OCI-LY7 (cell line): Measurements from ENCODE around the gene NUB1. TPM values are rescaled to one million over a fixed set of nuclear protein-coding genes. Genes with fewer than 3 reads are reported as not detected.
A peak's percentile ranks its signal among the peaks of the same experiment; 100 is the strongest.

ENCODE experiments used
- BruUV-seq: library from RNA; stranded (reverse); fragments of 400-500 nt; replicated peaks from 2 replicates; lab custom pipeline; 2021; lab: Mats Ljungman, UMichigan
- CTCF ChIA-PET: fragments of 300-600 bp; sonication (Branson Sonifier 250); formaldehyde crosslinking; loops from one replicate; lab custom pipeline; 2022; ENCODE audit warnings: antibody characterized with exemption; ENCODE audit not compliant: unreplicated experiment; lab: Charles Lee
- POLR2A ChIA-PET: fragments of 300-600 bp; sonication (Branson Sonifier 250); formaldehyde crosslinking; loops from one replicate; lab custom pipeline; 2022; ENCODE audit warnings: antibody characterized with exemption; lab: Charles Lee
- DNase-seq: peaks from one replicate; pipeline ENCODE4 v3.0.0-alpha.2; 2015; ENCODE audit warnings: low spot score
- H2AFZ ChIP-seq: fragments of 200-600 bp; sonication (generic), shearing (Covaris generic); 2 replicates; pipeline ENCODE4 v1.6.1; 2014; ENCODE audit warnings: mild to moderate bottlenecking, antibody characterized with exemption, low read length, moderate library complexity
- H3K27ac ChIP-seq: fragments of 200-600 bp; sonication (generic); 2 replicates; pipeline ENCODE4 v1.5.1; 2014; ENCODE audit warnings: mixed run types, low read depth, mild to moderate bottlenecking, moderate library complexity, low read length, inconsistent platforms; ENCODE audit not compliant: poor library complexity, severe bottlenecking
- H3K36me3 ChIP-seq: fragments of 200-600 bp; sonication (generic); 2 replicates; pipeline ENCODE4 v1.6.1; 2014; ENCODE audit warnings: mild to moderate bottlenecking, antibody characterized with exemption, low read length, moderate library complexity, mixed read lengths; ENCODE audit not compliant: insufficient read depth
- H3K4me1 ChIP-seq: fragments of 200-600 bp; sonication (generic); 2 replicates; pipeline ENCODE4 v1.5.1; 2014; ENCODE audit warnings: mild to moderate bottlenecking, low read length; ENCODE audit not compliant: insufficient read depth, poor library complexity, severe bottlenecking
- H3K4me2 ChIP-seq: fragments of 200-600 bp; sonication (generic); 2 replicates; pipeline ENCODE4 v1.6.1; 2014; ENCODE audit warnings: mild to moderate bottlenecking, low read length
- H3K4me3 ChIP-seq: fragments of 200-600 bp; sonication (generic); 2 replicates; pipeline ENCODE4 v1.5.1; 2014; ENCODE audit warnings: mild to moderate bottlenecking, low read depth, low read length; ENCODE audit not compliant: poor library complexity, severe bottlenecking
- H3K79me2 ChIP-seq: fragments of 200-600 bp; sonication (generic); 2 replicates; pipeline ENCODE4 v1.6.1; 2016; ENCODE audit warnings: low read depth, mild to moderate bottlenecking, low read length, moderate library complexity, mixed read lengths; ENCODE audit not compliant: insufficient read depth
- H3K9me2 ChIP-seq: fragments of 200-600 bp; sonication (generic); 2 replicates; pipeline ENCODE4 v1.6.1; 2016; ENCODE audit warnings: mild to moderate bottlenecking, low read length, mixed read lengths; ENCODE audit not compliant: insufficient read depth
- H3K9me3 ChIP-seq: fragments of 200-600 bp; sonication (generic); 2 replicates; pipeline ENCODE4 v1.6.1; 2014; ENCODE audit warnings: mild to moderate bottlenecking, mixed run types, low read length, mixed read lengths
- H4K20me1 ChIP-seq: fragments of 200-600 bp; sonication (generic); 2 replicates; pipeline ENCODE4 v1.6.1; 2014; ENCODE audit warnings: mild to moderate bottlenecking, antibody characterized with exemption, low read length, moderate library complexity, mixed read lengths; ENCODE audit not compliant: insufficient read depth
- CTCF ChIP-seq: fragments of 200-600 bp; sonication (generic); conservative IDR thresholded peaks from 2 replicates; pipeline ENCODE4 v1.5.1; 2014; ENCODE audit warnings: mild to moderate bottlenecking, antibody characterized with exemption, low read length, moderate library complexity, mixed read lengths
- EZH2phosphoT487 ChIP-seq: fragments of 200-600 bp; sonication (generic); IDR thresholded peaks from 2 replicates; pipeline ENCODE4 v1.6.1; 2018; ENCODE audit warnings: low read depth, borderline replicate concordance, mild to moderate bottlenecking, mixed run types, antibody characterized with exemption, low read length, moderate library complexity, mixed read lengths
- intact Hi-C: fragments of 100-400 bp; cut with micrococcal nuclease; formaldehyde crosslinking; loops from one replicate; pipeline ENCODE4 v1.10.0; 2022; ENCODE audit not compliant: unreplicated experiment
- total RNA-seq, 2 experiments: library from RNA; depleted of rRNA in 1 of 2; stranded (reverse); fragments of >200 nt in 1 of 2; shearing (Covaris generic) in 1 of 2; gene quantifications; 2 replicates each; pipeline ENCODE4 v1.2.3, GENCODE V29; 2014 to 2022

NUB1 gene
- total RNA-seq, 2 experiments from 2014 or later: 44.1 to 50.7 TPM

- Histone ChIP-seq H3K9me2 (no peaks in the 10 kb centered on the region), H3K4me2 (no peak overlapping the region), H3K27ac (no peak overlapping the region), H3K79me2 (no peaks in the 10 kb centered on the region), H3K9me3 (no peaks in the 10 kb centered on the region), H3K4me1 (peaks cover 5% of the 10 kb centered on the region), H3K4me3 (no peak overlapping the region), H3K36me3 (no peaks in the 10 kb centered on the region), H4K20me1 (no peaks in the 10 kb centered on the region), H2AFZ (no peak overlapping the region)
- DNase-seq: no peak
- CTCF ChIA-PET: no interaction called here
- intact Hi-C loops: no loop called here
- POLR2A ChIA-PET: no interaction called here
- BruUV-seq: no TSS peak
- TF ChIP-seq CTCF (no peak), EZH2phosphoT487 (no peak)
These were observed 29.3 kb upstream of the NUB1 start for GRCh38 chr7:151312356-151312755.

GRCh38 chr7:151312831-151313809 lies 28.5 kb upstream of the NUB1 start:
- CTCF ChIA-PET: no interaction called here

More at GRCh38 chr7:151312831-151313809, 28.5 kb upstream of the NUB1 start:
- Histone ChIP-seq H3K36me3 (no peaks in the 10 kb centered on the region), H3K79me2 (no peaks in the 10 kb centered on the region), H3K9me2 (no peaks in the 10 kb centered on the region), H3K4me1 (peaks cover 5% of the 10 kb centered on the region), H3K4me3 (no peak overlapping the region), H4K20me1 (no peaks in the 10 kb centered on the region), H2AFZ (peak overlapping the region; percentile 33; the same call in 1 of the 2 replicates), H3K4me2 (peak overlapping the region; percentile 6; the same call in 1 of the 2 replicates), H3K9me3 (no peaks in the 10 kb centered on the region), H3K27ac (no peak overlapping the region)
- intact Hi-C loops: no loop called here
- no peak for DNase-seq
- POLR2A ChIA-PET: no interaction called here
- no TSS peak for BruUV-seq
- TF ChIP-seq EZH2phosphoT487: no peak
- no peak for TF ChIP-seq CTCF
